GM18870 (cell line): Measurements from ENCODE around the gene PAN3.

ENCODE experiments used
- ATAC-seq: cut with Tn5 transposase; IDR thresholded peaks from one replicate; pipeline ENCODE4 v1.9.1; 2021; ENCODE audit warnings: moderate library complexity; ENCODE audit not compliant: unreplicated experiment

PAN3 gene

GRCh38 chr13:28283600-28283999, 145.3 kb downstream of the PAN3 start:
- no peak for ATAC-seq

DNA sequence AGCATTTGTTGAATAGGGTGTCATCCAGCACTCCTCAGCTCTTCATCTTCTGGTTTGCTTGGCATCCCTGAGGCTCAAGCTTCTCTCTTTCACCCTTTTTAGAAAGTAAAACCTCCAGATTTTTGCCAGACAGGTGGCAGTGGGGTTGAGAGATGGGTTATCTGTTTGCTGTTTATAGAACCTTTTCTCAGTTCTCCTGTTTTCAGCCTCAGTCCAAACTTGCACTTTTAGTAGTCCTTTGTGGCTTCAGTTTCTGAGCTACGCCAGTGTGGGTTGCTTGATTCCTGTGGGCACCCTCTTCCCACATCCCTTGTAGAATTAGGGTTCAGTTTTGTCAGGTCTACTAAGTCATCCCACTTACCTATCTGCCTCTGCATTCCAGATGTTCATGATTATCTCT, 147.9 kb downstream of the PAN3 start:
- no peak for ATAC-seq

DNA sequence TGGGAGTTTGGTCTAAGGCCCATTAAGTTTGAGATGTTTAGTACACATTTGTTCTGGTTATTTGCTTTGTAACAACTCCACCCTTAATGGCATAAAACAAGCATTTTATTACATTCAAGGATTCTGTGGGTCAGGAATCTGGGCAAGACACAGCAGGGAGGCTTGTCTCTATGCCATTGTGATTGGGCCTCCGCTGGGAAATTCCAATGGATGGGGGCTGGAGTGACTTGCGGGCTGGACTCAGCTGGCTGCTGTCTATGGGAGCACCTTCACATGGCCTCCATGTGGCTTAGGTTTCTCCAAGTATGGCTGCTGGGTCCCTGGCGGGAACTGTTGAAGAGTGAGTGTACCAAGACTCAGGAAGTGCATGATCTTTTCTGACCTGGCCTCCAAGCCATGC, 159.0 kb downstream of the PAN3 start:
- no peak for ATAC-seq

GRCh38 chr13:28299916-28300315, 161.6 kb downstream of the PAN3 start:
- no peak for ATAC-seq

GRCh38 chr13:28301839-28302238, 163.5 kb downstream of the PAN3 start:
- no peak for ATAC-seq

DNA sequence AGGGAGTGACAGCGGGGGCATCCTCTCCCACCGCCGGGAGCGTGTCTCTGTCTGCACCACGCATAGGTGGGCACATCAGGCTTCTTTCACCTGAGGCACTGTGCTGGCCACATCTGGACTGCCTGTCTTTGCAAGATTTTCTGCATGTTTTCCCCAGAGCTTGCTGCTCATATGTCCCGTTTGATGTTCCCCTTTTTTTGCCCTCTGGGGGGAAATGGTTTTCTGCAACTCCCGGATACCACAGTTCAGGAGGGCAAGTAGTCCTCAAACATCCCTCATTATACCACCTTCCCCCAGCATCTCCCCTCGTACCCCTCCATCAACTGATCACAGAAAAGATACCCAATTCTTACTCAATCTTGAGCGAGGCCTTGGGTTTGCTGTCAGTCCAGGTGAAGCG, 168.0 kb downstream of the PAN3 start:
- ATAC-seq: no peak

DNA sequence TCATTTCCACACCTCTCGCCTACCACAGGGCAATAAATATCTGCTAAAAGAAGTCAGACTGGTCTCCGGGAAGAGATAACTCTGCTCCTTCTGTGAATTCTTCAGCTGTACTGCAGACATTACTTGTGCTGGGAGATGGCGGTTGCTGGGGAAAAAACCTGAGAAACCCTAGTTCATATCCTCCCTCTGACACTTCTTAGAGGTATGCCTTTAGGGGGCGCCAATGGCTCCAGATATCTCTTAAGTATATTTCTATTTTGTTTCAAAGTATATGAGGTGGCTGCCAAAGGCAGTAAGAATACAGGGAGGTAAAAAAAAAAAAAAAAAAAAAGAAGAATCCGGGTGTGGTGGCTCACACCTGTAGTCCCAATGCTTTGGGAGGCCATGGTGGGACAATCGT, 175.2 kb downstream of the PAN3 start:
- no peak for ATAC-seq

DNA sequence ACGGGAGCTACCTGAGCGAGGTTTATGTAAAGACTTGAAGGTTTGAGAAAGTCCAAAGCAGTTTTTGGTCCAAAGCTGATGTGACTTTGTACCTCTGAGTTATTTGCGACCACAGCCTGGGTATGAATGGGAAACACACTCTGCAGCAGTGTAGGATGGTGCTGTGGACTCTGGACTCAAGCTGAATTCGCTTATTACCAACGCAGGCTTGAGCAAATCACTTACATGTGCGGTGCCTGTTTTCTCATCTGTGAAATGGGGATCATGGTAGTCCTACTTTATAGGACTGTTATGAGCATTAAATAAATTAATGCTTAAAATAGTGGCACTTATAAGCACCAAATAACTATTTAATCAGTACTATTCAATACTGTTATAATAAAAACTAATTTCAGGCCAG, 176.5 kb downstream of the PAN3 start:
- ATAC-seq: no peak

- ATAC-seq: no peak
Observed at GRCh38 chr13:28316129-28316528, 177.8 kb downstream of the PAN3 start.

GRCh38 chr13:28316836-28317235, 178.5 kb downstream of the PAN3 start:
- ATAC-seq: no peak

- no peak for ATAC-seq
Observed at GRCh38 chr13:28318496-28318895, 180.2 kb downstream of the PAN3 start.

DNA sequence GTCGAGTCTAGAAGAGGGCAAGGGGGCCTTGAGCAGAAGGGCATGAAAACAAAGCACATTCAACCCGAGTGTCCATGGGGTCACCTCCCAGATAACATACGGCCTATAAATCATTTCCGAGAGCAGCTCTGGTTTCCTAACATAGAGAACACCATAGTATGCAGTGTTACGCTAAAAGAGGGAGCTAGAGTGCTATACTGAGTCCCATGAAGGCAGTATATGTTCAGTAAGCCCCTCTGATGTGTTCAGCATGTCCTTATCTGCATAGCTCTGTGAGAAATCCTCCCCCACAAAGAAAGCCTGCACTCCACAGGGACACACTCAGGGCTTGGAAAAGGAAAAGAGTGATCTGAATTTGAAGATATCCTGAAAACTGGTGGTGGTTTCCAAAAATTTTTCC, 181.2 kb downstream of the PAN3 start:
- ATAC-seq: no peak

GRCh38 chr13:28320209-28320608, 181.9 kb downstream of the PAN3 start:
- ATAC-seq: no peak

DNA sequence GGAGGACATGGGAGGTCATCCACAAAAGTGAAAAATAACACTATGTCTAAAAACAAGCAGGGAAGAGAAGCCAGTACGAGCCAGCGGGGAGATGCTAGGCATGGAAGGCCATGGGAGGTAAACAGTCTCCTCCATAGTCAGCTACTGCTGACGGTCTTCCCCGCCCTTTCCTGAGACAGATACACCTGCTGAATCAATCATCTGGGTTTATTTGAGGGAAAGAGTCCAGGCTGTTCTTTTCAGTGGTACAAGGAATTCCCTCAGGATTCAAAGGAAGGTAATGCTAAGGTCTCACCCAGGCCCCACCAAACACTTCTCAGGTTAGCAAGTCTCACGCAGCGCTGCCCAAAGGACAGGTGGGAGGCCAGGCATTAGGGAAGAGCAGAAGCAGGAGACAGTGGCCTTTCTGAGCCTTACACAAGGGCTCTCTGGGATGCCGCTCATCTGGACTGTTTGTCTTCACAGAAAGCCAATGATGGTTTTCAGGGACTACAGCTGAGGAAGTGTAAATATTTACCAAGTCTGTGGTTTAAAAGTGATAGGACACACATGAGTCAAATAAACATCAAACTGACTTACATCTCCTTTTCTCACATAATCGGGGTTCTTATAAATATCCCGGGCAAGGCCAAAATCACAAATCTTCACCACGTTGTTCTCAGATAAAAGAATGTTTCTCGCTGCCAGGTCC, 182.7 kb downstream of the PAN3 start:
- no peak for ATAC-seq

GRCh38 chr13:28321756-28322155, 183.4 kb downstream of the PAN3 start:
- ATAC-seq: no peak

DNA sequence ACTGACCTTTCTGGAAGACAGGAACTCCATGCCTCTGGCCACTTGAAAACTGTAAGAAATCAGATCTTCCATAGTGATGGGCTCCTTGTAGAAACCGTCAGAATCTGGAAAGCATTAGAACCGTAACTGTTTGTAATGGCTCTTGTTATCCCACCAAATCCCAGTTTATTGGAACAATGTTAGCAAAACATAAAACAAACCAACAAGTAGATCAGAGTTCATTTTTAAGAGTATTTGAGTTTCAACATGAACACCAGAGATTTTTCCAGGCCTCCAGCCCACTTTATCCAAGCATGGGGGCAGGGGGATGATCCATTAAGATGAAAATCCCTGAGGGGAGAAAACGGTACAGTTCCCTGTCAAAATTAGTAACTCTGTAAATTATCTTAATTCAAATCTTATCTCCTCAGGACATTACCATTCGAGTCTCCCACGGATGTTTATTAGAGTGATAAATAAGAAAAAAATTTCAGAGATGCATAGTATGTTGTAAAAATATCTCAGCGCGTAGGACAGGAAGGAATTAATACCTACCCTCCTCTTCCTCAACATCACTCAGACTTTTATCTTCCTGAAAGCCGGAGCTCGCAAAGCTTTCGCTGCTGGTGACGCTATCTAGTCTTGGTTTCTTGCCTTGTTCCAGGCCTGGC, 184.0 kb downstream of the PAN3 start:
- ATAC-seq: no peak

DNA sequence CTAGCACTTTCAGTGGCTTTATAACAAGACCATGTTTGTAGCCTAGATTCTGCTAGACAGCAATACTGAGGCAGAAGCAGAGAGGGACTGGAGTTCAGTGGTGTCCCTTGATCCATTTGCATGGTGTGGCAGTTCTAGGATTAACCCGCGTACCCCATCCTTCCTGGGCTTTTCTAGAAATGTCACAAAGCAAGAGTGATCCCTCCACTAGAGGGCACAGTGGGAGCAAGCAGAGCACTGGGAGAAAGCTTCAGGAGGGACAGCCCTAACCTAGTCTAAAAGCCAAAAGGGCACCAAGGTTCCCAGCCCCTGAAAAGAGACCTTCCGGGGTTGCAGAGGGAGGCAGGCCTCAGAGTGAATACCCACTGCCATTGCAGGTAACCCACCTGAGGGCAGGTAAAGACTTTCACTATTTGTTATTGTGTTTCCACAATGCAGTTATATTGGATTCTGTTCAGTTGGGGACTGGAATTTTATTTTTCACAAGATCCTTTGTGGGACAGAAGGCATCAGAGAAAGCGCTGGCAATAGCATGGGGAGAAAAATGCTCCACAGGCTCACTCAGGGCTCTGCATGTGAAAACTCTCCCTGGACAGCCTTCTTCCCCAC, 185.9 kb downstream of the PAN3 start:
- no peak for ATAC-seq

DNA sequence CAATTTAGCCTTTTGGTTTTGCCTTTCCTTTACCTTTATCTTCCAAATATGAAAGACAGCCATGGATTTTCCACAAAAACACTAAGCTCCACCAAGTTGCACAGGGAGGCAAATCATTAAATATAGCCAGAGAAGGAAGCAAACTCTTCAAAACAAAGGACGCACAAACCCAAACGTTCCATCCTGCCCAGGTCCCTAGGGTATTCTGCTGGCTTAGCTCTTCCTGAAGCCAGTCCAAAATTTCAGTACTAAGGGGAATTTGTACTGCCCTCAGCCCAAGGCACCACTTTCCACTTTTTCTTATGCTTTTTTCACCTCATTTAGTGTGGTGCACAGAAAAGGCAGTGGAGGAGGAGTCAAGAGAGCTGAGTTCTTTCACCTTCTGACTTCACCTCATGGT, 186.7 kb downstream of the PAN3 start:
- ATAC-seq: no peak

DNA sequence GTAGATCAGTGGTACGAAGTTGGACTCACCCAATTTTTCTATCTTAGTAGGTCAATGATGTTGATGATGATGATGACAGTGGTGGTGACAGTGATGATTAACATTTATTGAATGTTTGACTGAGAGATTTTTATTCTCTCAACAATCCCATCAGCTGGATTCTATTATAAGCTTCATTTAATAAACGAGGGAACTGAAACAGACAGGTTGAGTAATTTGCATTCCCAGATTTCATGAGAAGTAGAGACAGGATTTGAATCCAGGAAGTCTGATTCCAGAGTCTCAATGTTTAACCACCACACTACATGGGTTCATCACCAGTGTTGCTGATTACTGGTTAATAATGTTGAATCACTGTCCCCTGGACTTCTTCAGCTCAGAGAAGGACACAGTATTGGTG, 187.7 kb downstream of the PAN3 start:
- ATAC-seq: no peak

DNA sequence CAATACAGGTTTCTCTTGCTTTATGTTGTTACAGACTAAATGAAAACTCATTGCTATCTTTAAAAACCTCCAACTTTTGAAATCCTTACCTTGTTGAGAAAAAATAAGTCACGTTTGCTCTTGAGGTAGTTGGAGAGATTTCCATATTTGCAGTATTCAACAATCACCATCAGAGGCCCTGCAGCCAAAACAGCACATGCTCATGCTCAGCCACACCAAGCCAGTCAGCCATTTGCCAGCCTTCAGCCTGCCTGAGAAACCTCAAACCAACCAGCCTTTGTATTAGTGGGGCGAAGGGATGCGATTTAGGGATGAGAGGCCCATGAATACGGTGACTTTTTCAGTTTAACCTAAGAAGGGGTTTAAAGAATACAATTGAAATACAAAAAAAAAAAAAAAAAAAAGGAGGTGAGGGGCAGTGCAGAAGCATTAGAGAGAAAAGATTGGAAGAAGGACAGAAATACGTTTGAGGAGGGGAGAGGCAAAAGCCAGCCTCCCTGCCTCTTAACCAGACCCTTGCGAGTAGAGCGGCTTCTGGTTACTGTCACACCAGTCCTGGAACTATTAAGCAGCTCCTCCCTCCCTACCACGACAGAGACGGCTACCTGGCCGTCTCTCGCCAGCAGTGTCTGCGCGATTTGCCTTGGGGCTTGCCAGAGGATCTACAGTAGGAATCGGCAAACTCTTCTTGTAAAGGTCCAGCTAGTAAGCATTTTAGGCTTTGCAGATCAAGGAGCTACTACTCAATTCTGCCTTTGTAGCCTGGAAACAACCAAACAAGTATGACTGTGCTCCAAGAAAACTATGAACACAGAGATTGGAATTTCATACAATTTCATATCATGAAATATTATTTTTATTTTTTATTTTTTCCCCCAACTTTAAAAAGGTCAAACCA, 189.3 kb downstream of the PAN3 start:
- no peak for ATAC-seq

DNA sequence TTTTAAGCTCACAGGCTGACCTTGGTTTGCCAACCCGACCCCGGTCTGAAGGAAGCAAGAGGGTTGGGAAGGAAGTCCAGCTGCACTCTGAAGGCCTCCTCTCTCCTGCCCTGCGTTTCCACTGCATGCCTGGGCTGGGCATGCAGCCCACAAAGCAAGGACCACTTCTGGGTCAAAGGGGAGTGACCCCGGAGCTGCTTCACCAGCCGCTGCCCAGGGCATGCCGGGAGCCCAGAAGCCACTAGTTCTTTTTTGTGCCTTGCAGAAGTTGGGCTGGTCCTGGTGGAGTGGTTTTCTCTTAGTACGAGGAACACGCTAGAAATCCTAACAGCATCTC, 189.9 kb downstream of the PAN3 start:
- ATAC-seq: no peak
